Measurements from ENCODE around the gene METTL24. TPM values are rescaled to one million over a fixed set of nuclear protein-coding genes. Genes with fewer than 3 reads are reported as not detected.

The METTL24 gene
- total RNA-seq, 4 donors from 2014 or later: 16.9 to 32.8 (median 23.5) TPM

GRCh38 chr6:110328259-110328658 lies 29.9 kb downstream of the METTL24 start:
- Histone ChIP-seq H3K4me3 (peak overlapping the region in 1 of 4 donors; percentile 5), H3K4me1 (peaks cover 15 to 100% (median 98%) of the 10 kb centered on the region in 4 donors), H3K36me3 (no peaks in the 10 kb centered on the region), H3K27me3 (no peaks in the 10 kb centered on the region), H3K27ac (replicated peaks in 1 of 4) (peak overlapping the region; percentile 83 to 89 (median 84)), H3K9me3 (no peaks in the 10 kb centered on the region)
- WGBS: 72% methylated on average over 2 of the region's 2 CpGs
- TF ChIP-seq POLR2A (IDR thresholded peaks at IDR 0.05; ENCODE audit: low read depth): no peak
- no peak for TF ChIP-seq EP300 (IDR thresholded peaks at IDR 0.05)
- TF ChIP-seq CTCF (IDR thresholded peaks at IDR 0.05): no peak
- no peak for TF ChIP-seq POLR2AphosphoS5 (IDR thresholded peaks at IDR 0.05)
- no peak for DNase-seq (ENCODE audit: extremely low spot score)
- intact Hi-C loops (cut with DNase I): loop anchor here (5.0 kb wide), 1 partner anchor 39 kb away; no protein-coding TSS in a partner anchor

GRCh38 chr6:110327391-110327790 lies 30.8 kb downstream of the METTL24 start:
- intact Hi-C loops (cut with DNase I): loop anchor here (5.0 kb wide), 1 partner anchor 40 kb away; no protein-coding TSS in a partner anchor
- Histone ChIP-seq H3K27me3 (no peaks in the 10 kb centered on the region), H3K4me3 (no peak overlapping the region), H3K27ac (replicated peaks in 1 of 4) (peak overlapping the region; percentile 83 to 89 (median 84)), H3K36me3 (no peaks in the 10 kb centered on the region), H3K4me1 (peaks cover 15 to 100% (median 99%) of the 10 kb centered on the region in 4 donors), H3K9me3 (no peaks in the 10 kb centered on the region)
- no peak for DNase-seq (ENCODE audit: extremely low spot score)
- 27% methylated on average over 3 of the region's 3 CpGs for WGBS
- TF ChIP-seq CTCF (IDR thresholded peaks at IDR 0.05) (no peak), EP300 (IDR thresholded peaks at IDR 0.05) (no peak), POLR2A (IDR thresholded peaks at IDR 0.05; ENCODE audit: low read depth) (no peak), POLR2AphosphoS5 (IDR thresholded peaks at IDR 0.05) (no peak)

GRCh38 chr6:110326609-110327008 lies 31.5 kb downstream of the METTL24 start:
- intact Hi-C loops (cut with DNase I): loop anchor here (5.0 kb wide), 1 partner anchor 41 kb away; no protein-coding TSS in a partner anchor
- no peak for DNase-seq (ENCODE audit: extremely low spot score)
- Histone ChIP-seq H3K27ac (replicated peaks in 1 of 4) (peak overlapping the region; percentile 83 to 89 (median 84)), H3K27me3 (no peaks in the 10 kb centered on the region), H3K4me3 (no peak overlapping the region), H3K9me3 (no peaks in the 10 kb centered on the region), H3K4me1 (peaks cover 10 to 99% (median 92%) of the 10 kb centered on the region in 4 donors), H3K36me3 (no peaks in the 10 kb centered on the region)
- 96% methylated on average over 2 of the region's 2 CpGs for WGBS
- TF ChIP-seq EP300 (IDR thresholded peaks at IDR 0.05): no peak
- no peak for TF ChIP-seq POLR2A (IDR thresholded peaks at IDR 0.05; ENCODE audit: low read depth)
- no peak for TF ChIP-seq CTCF (IDR thresholded peaks at IDR 0.05)
- no peak for TF ChIP-seq POLR2AphosphoS5 (IDR thresholded peaks at IDR 0.05)

- Histone ChIP-seq H3K4me1 (peaks cover 9 to 94% (median 86%) of the 10 kb centered on the region in 4 donors), H3K27ac (replicated peaks in 1 of 4) (peak overlapping the region; percentile 83 to 89 (median 84)), H3K9me3 (no peaks in the 10 kb centered on the region), H3K36me3 (no peaks in the 10 kb centered on the region), H3K4me3 (no peak overlapping the region), H3K27me3 (no peaks in the 10 kb centered on the region)
- intact Hi-C loops (cut with DNase I): loop anchor here (5.0 kb wide), 1 partner anchor 41 kb away; no protein-coding TSS in a partner anchor
- no peak for TF ChIP-seq POLR2A (IDR thresholded peaks at IDR 0.05; ENCODE audit: low read depth)
- TF ChIP-seq POLR2AphosphoS5 (IDR thresholded peaks at IDR 0.05): no peak
- TF ChIP-seq CTCF (IDR thresholded peaks at IDR 0.05): no peak
- no peak for TF ChIP-seq EP300 (IDR thresholded peaks at IDR 0.05)
- WGBS: 94% methylated on average over 3 of the region's 3 CpGs
- DNase-seq (ENCODE audit: extremely low spot score): no peak
These were observed 32.1 kb downstream of the METTL24 start for GRCh38 chr6:110326057-110326456.

GRCh38 chr6:110325197-110325596 lies 33.0 kb downstream of the METTL24 start:
- Histone ChIP-seq H3K9me3 (no peaks in the 10 kb centered on the region), H3K27ac (replicated peaks in 1 of 4) (peak overlapping the region; percentile 83 to 89 (median 84)), H3K4me1 (peaks cover 9 to 85% (median 77%) of the 10 kb centered on the region in 4 donors), H3K36me3 (no peaks in the 10 kb centered on the region), H3K4me3 (no peak overlapping the region), H3K27me3 (no peaks in the 10 kb centered on the region)
- intact Hi-C loops (cut with DNase I): loop anchor here (5.0 kb wide), 1 partner anchor 42 kb away; no protein-coding TSS in a partner anchor
- no peak for DNase-seq (ENCODE audit: extremely low spot score)
- no peak for TF ChIP-seq CTCF (IDR thresholded peaks at IDR 0.05)
- no peak for TF ChIP-seq POLR2AphosphoS5 (IDR thresholded peaks at IDR 0.05)
- no peak for TF ChIP-seq EP300 (IDR thresholded peaks at IDR 0.05)
- TF ChIP-seq POLR2A (IDR thresholded peaks at IDR 0.05; ENCODE audit: low read depth): no peak

Measured in esophagus muscularis mucosa (tissue), 4 donors.